ENCODE data around the gene VAV2. TPM values are rescaled to one million over a fixed set of nuclear protein-coding genes. Genes with fewer than 3 reads are reported as not detected.

The VAV2 gene
- total and polyA plus RNA-seq, 2 of the 4 experiments (the other 2 are of a cell fraction), result 10.8 to 13.4 TPM

GRCh38 chr9:134040176-134040565 is 48.0 kb upstream of the VAV2 start:
- POLR2A ChIA-PET (ENCODE audit: unreplicated experiment), result no interaction called here
- H2BK15ac ChIP-seq (ENCODE audit: low read depth, low read length), result no peak overlapping the region
- in situ Hi-C loops (cut with MboI; ENCODE audit: low sequenced_read_pairs), result no loop called here
- H3K27ac ChIP-seq (ENCODE audit: insufficient read depth, low read length), result no peak overlapping the region
- H2AK5ac ChIP-seq (ENCODE audit: low read depth, low read length), result no peak overlapping the region
- no peak overlapping the region for H4K8ac ChIP-seq (ENCODE audit: low read depth in 2 of 2, low read length in 2 of 2)
- H3K9me1 ChIP-seq (ENCODE audit: insufficient read depth, low read length), result no peaks in the 10 kb centered on the region
- DNase-seq (no peak), ATAC-seq (ENCODE audit: low read depth) (no peak)
- no peak overlapping the region for H3K18ac ChIP-seq (ENCODE audit: low read depth, low read length)
- no peak overlapping the region for H4K91ac ChIP-seq (ENCODE audit: insufficient read depth, low read depth, low read length)
- no peak overlapping the region for H3K9ac ChIP-seq (ENCODE audit: low read depth, low read length)
- no peak overlapping the region for H3K23ac ChIP-seq (ENCODE audit: low read depth, low read length)
- no peak overlapping the region for H3K14ac ChIP-seq (replicated peaks; ENCODE audit: low read depth, low read length)
- H2AK9ac ChIP-seq (replicated peaks; ENCODE audit: low read depth, low read length, poor library complexity), result no peak overlapping the region
- H3K4me3 ChIP-seq (ENCODE audit: insufficient read depth, low read depth, low read length), result no peak overlapping the region
- H2BK20ac ChIP-seq (ENCODE audit: low read depth, low read length), result no peak overlapping the region
- CTCF ChIA-PET, result no interaction called here
- H4K5ac ChIP-seq (ENCODE audit: low read depth, low read length), result no peak overlapping the region
- intact Hi-C loops (cut with micrococcal nuclease), result no loop called here
- no peak overlapping the region for H3K4me2 ChIP-seq (ENCODE audit: low read depth, low read length)
- no peaks in the 10 kb centered on the region for H3K27me3 ChIP-seq (ENCODE audit: control insufficient read depth, insufficient read depth, low read length)
- no CpG with 5 or more reads among the region's 17 CpGs for WGBS, 2 experiments (ENCODE audit: extremely low coverage in 2 of 2, insufficient read length in 1 of 2)
- H3K4me1 ChIP-seq (ENCODE audit: control insufficient read depth, insufficient read depth, low read length), result no peaks in the 10 kb centered on the region
- dilution Hi-C loops (cut with HindIII; ENCODE audit: low sequenced_read_pairs, unreplicated experiment), result no loop called here
- no peaks in the 10 kb centered on the region for H3K9me3 ChIP-seq (ENCODE audit: control insufficient read depth, insufficient read depth, low read length)
- TF ChIP-seq FOS (IDR thresholded peaks at IDR 0.05; ENCODE audit: low read depth, low read length) (no peak), MAFK (IDR thresholded peaks at IDR 0.05; ENCODE audit: low read depth, low read length) (no peak), POLR2A (IDR thresholded peaks at IDR 0.05; ENCODE audit: low read depth, low read length) (no peak)
- peaks cover 7 to 22% of the 10 kb centered on the region in 2 experiments; a peak in 3 of 4 replicates for H3K79me1 ChIP-seq (ENCODE audit: low read depth in 1 of 2, low read length in 2 of 2)
- H2BK120ac ChIP-seq (ENCODE audit: low read depth, low read length), result no peak overlapping the region
- no peak overlapping the region for H3K56ac ChIP-seq (ENCODE audit: extremely low read depth, insufficient read depth, low read length)
- no peak overlapping the region for H2AFZ ChIP-seq (replicated peaks; ENCODE audit: low read length, poor library complexity)
- H4K20me1 ChIP-seq (ENCODE audit: insufficient read depth, low read length), result peaks cover 6% of the 10 kb centered on the region; the same call in 1 of the 2 replicates
- H2BK5ac ChIP-seq (ENCODE audit: low read depth, low read length, poor library complexity, severe bottlenecking), result no peak overlapping the region
- H3K4ac ChIP-seq (ENCODE audit: low read depth, low read length), result no peak overlapping the region
- no TSS peak for BruUV-seq (replicated peaks)
- H3K36me3 ChIP-seq (ENCODE audit: control insufficient read depth, insufficient read depth, low read length), result peaks cover 58% of the 10 kb centered on the region
